HEK293T (cell line): ENCODE data around the gene TMEM232.

ENCODE experiments used
- FOXA1 ChIP-seq: fragments of 450-650 bp; IDR thresholded peaks from 2 replicates; pipeline ENCODE4 v1.6.1; 2016; ENCODE audit warnings: mild to moderate bottlenecking
- FOXK2 ChIP-seq: fragments of 450-650 bp; IDR thresholded peaks from 2 replicates; pipeline ENCODE4 v1.6.1; 2016; ENCODE audit warnings: mild to moderate bottlenecking
- FOXM1 ChIP-seq: fragments of 450-650 bp; IDR thresholded peaks from 2 replicates; pipeline ENCODE4 v1.6.1; 2017; ENCODE audit warnings: mild to moderate bottlenecking, borderline replicate concordance
- NFRKB ChIP-seq: fragments of 450-650 bp; IDR thresholded peaks from 2 replicates; pipeline ENCODE4 v1.6.1; 2016; ENCODE audit warnings: mild to moderate bottlenecking, moderate library complexity
- SP1 ChIP-seq: fragments of 450-650 bp; IDR thresholded peaks from 2 replicates; pipeline ENCODE4 v1.6.1; 2017
- ZNF384 ChIP-seq: fragments of 450-650 bp; IDR thresholded peaks from 2 replicates; pipeline ENCODE4 v1.6.1; 2016

DNA sequence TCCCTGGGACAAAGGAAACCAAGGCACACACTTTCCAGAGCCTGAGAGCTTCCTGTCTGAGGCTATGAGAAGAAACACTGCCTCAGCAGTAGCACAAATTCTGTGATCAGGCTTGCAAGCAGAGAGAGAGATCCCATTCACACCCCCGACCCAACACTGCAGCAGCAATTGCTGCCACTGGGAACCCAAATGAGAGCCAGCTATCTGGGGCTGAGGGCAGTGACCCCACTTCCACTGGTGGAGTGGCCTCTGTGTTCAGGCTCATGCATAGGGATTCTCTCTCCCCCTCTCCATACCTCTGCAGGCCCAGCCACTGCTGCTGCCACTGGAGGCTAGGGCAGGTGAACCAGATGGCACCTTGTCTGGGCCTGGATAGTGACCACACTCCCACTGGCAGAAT lies 95.2 kb downstream of the TMEM232 start:
- TF ChIP-seq FOXA1: no peak
- no peak for TF ChIP-seq FOXK2
- TF ChIP-seq SP1: no peak
- no peak for TF ChIP-seq ZNF384
- TF ChIP-seq NFRKB: no peak
- no peak for TF ChIP-seq FOXM1
